OCI-LY7 (cell line): ENCODE data around the gene GPATCH8. TPM values are rescaled to one million over a fixed set of nuclear protein-coding genes. Genes with fewer than 3 reads are reported as not detected.

Experiments
- BruUV-seq: library from RNA; stranded (reverse); fragments of 400-500 nt; replicated peaks from 2 replicates; lab custom pipeline; 2021; lab: Mats Ljungman, UMichigan
- CTCF ChIA-PET: fragments of 300-600 bp; sonication (Branson Sonifier 250); formaldehyde crosslinking; loops from one replicate; lab custom pipeline; 2022; ENCODE audit warnings: antibody characterized with exemption; ENCODE audit not compliant: unreplicated experiment; lab: Charles Lee
- POLR2A ChIA-PET: fragments of 300-600 bp; sonication (Branson Sonifier 250); formaldehyde crosslinking; loops from one replicate; lab custom pipeline; 2022; ENCODE audit warnings: antibody characterized with exemption; lab: Charles Lee
- DNase-seq: peaks from one replicate; pipeline ENCODE4 v3.0.0-alpha.2; 2015; ENCODE audit warnings: low spot score
- H2AFZ ChIP-seq: fragments of 200-600 bp; sonication (generic), shearing (Covaris generic); 2 replicates; pipeline ENCODE4 v1.6.1; 2014; ENCODE audit warnings: mild to moderate bottlenecking, antibody characterized with exemption, low read length, moderate library complexity
- H3K27ac ChIP-seq: fragments of 200-600 bp; sonication (generic); 2 replicates; pipeline ENCODE4 v1.5.1; 2014; ENCODE audit warnings: mixed run types, low read depth, mild to moderate bottlenecking, moderate library complexity, low read length, inconsistent platforms; ENCODE audit not compliant: poor library complexity, severe bottlenecking
- H3K36me3 ChIP-seq: fragments of 200-600 bp; sonication (generic); 2 replicates; pipeline ENCODE4 v1.6.1; 2014; ENCODE audit warnings: mild to moderate bottlenecking, antibody characterized with exemption, low read length, moderate library complexity, mixed read lengths; ENCODE audit not compliant: insufficient read depth
- H3K4me1 ChIP-seq: fragments of 200-600 bp; sonication (generic); 2 replicates; pipeline ENCODE4 v1.5.1; 2014; ENCODE audit warnings: mild to moderate bottlenecking, low read length; ENCODE audit not compliant: insufficient read depth, poor library complexity, severe bottlenecking
- H3K4me2 ChIP-seq: fragments of 200-600 bp; sonication (generic); 2 replicates; pipeline ENCODE4 v1.6.1; 2014; ENCODE audit warnings: mild to moderate bottlenecking, low read length
- H3K4me3 ChIP-seq: fragments of 200-600 bp; sonication (generic); 2 replicates; pipeline ENCODE4 v1.5.1; 2014; ENCODE audit warnings: mild to moderate bottlenecking, low read depth, low read length; ENCODE audit not compliant: poor library complexity, severe bottlenecking
- H3K79me2 ChIP-seq: fragments of 200-600 bp; sonication (generic); 2 replicates; pipeline ENCODE4 v1.6.1; 2016; ENCODE audit warnings: low read depth, mild to moderate bottlenecking, low read length, moderate library complexity, mixed read lengths; ENCODE audit not compliant: insufficient read depth
- H3K9me2 ChIP-seq: fragments of 200-600 bp; sonication (generic); 2 replicates; pipeline ENCODE4 v1.6.1; 2016; ENCODE audit warnings: mild to moderate bottlenecking, low read length, mixed read lengths; ENCODE audit not compliant: insufficient read depth
- H3K9me3 ChIP-seq: fragments of 200-600 bp; sonication (generic); 2 replicates; pipeline ENCODE4 v1.6.1; 2014; ENCODE audit warnings: mild to moderate bottlenecking, mixed run types, low read length, mixed read lengths
- H4K20me1 ChIP-seq: fragments of 200-600 bp; sonication (generic); 2 replicates; pipeline ENCODE4 v1.6.1; 2014; ENCODE audit warnings: mild to moderate bottlenecking, antibody characterized with exemption, low read length, moderate library complexity, mixed read lengths; ENCODE audit not compliant: insufficient read depth
- CTCF ChIP-seq: fragments of 200-600 bp; sonication (generic); conservative IDR thresholded peaks from 2 replicates; pipeline ENCODE4 v1.5.1; 2014; ENCODE audit warnings: mild to moderate bottlenecking, antibody characterized with exemption, low read length, moderate library complexity, mixed read lengths
- EZH2phosphoT487 ChIP-seq: fragments of 200-600 bp; sonication (generic); IDR thresholded peaks from 2 replicates; pipeline ENCODE4 v1.6.1; 2018; ENCODE audit warnings: low read depth, borderline replicate concordance, mild to moderate bottlenecking, mixed run types, antibody characterized with exemption, low read length, moderate library complexity, mixed read lengths
- intact Hi-C: fragments of 100-400 bp; cut with micrococcal nuclease; formaldehyde crosslinking; loops from one replicate; pipeline ENCODE4 v1.10.0; 2022; ENCODE audit not compliant: unreplicated experiment
- total RNA-seq, 2 experiments: library from RNA; depleted of rRNA in 1 of 2; stranded (reverse); fragments of >200 nt in 1 of 2; shearing (Covaris generic) in 1 of 2; gene quantifications; 2 replicates each; pipeline ENCODE4 v1.2.3, GENCODE V29; 2014 to 2022

GPATCH8 gene
- total RNA-seq, 2 experiments from 2014 or later, result 24.7 to 61.1 TPM

GRCh38 chr17:44352828-44353671 is 150.2 kb downstream of the GPATCH8 start:
- H3K79me2 ChIP-seq, result 0 out of 2 replicates have a peak, but pooled peaks cover 6% of the 10 kb centered on the region
- ChIA-PET CTCF (no interaction called here), POLR2A (no interaction called here)
- peaks cover 49% of the 10 kb centered on the region for H3K4me1 ChIP-seq
- H3K9me2 ChIP-seq, result no peaks in the 10 kb centered on the region
- no peaks in the 10 kb centered on the region for H3K9me3 ChIP-seq
- BruUV-seq, result no TSS peak
- H3K4me2 ChIP-seq, result no peak overlapping the region
- DNase-seq, result no peak
- H2AFZ ChIP-seq, result no peak overlapping the region
- TF ChIP-seq EZH2phosphoT487 (no peak), CTCF (no peak)
- peaks cover 46% of the 10 kb centered on the region for H3K36me3 ChIP-seq
- intact Hi-C loops, result no loop called here
- no peak overlapping the region for H3K4me3 ChIP-seq
- H3K27ac ChIP-seq, result no peak overlapping the region
- no peaks in the 10 kb centered on the region for H4K20me1 ChIP-seq

GRCh38 chr17:44351961-44352827 is 151.0 kb downstream of the GPATCH8 start:
- TF ChIP-seq EZH2phosphoT487 (no peak), CTCF (no peak)
- H3K4me2 ChIP-seq, result no peak overlapping the region
- H3K9me3 ChIP-seq, result no peaks in the 10 kb centered on the region
- H3K4me3 ChIP-seq, result no peak overlapping the region
- peaks cover 46% of the 10 kb centered on the region for H3K36me3 ChIP-seq
- CTCF ChIA-PET, result no interaction called here
- H3K79me2 ChIP-seq, result 0 out of 2 replicates have a peak, but pooled peaks cover 6% of the 10 kb centered on the region
- no peak overlapping the region for H3K27ac ChIP-seq
- POLR2A ChIA-PET, result no interaction called here
- H2AFZ ChIP-seq, result no peak overlapping the region
- H4K20me1 ChIP-seq, result no peaks in the 10 kb centered on the region
- no peak for DNase-seq
- peaks cover 55% of the 10 kb centered on the region for H3K4me1 ChIP-seq
- intact Hi-C loops, result loop anchor here (2.0 kb wide), 1 partner anchor 141 kb away; no protein-coding TSS in a partner anchor
- no peaks in the 10 kb centered on the region for H3K9me2 ChIP-seq
- BruUV-seq, result TSS peak; percentile 89
